A549 (cell line): ENCODE results near the gene GAD2.

Experiments
- CTCF ChIP-seq: fragments of >200 bp; sonication (Bioruptor Twin); formaldehyde crosslinking; IDR thresholded peaks from 3 replicates; pipeline ENCODE4 v1.5.1; 2016
- SMC3 ChIP-seq: fragments of >200 bp; sonication (Bioruptor Twin); formaldehyde crosslinking; IDR thresholded peaks from 3 replicates; pipeline ENCODE4 v1.6.1; 2018; ENCODE audit warnings: inconsistent platforms

GRCh38 chr10:26215396-26215934 lies 1.1 kb upstream of the GAD2 start:
- no peak for TF ChIP-seq CTCF
- no peak for TF ChIP-seq SMC3
